WI38 (cell line): ENCODE measurements around the gene KLHDC1.
"Not testable (repeated sequence)": the region's sequence is repeated elsewhere in the genome, so short reads cannot be mapped to it uniquely, and the experiment has no call there.

ENCODE experiments used
- H3K4me3 ChIP-seq: 2 replicates; pipeline ENCODE4 v1.5.1; 2011; ENCODE audit warnings: low read depth, mild to moderate bottlenecking, control low read depth, low read length
- CTCF ChIP-seq: IDR thresholded peaks from 2 replicates; pipeline ENCODE4 v1.5.1; 2012; ENCODE audit warnings: low read depth, mild to moderate bottlenecking, control low read depth, low read length

The KLHDC1 gene

GRCh38 chr14:49767571-49768300, 74.8 kb downstream of the KLHDC1 start, which contains the start of gene KLHDC2:
Gene KLHDC2, plus strand, starts transcription at chr14:49768153. Its CDS starts 316 bp downstream, at chr14:49768469.
- peak within 1 kb of the TSS; percentile 92 for H3K4me3 ChIP-seq
- TF ChIP-seq CTCF = no peak

GRCh38 chr14:49768301-49769121, 75.6 kb downstream of the KLHDC1 start:
- no peak for TF ChIP-seq CTCF

GRCh38 chr14:49769171-49769570, 76.3 kb downstream of the KLHDC1 start:
- TF ChIP-seq CTCF = no peak
- H3K4me3 ChIP-seq = peak overlapping the region; percentile 92

More at GRCh38 chr14:49768301-49769121, 75.6 kb downstream of the KLHDC1 start:
- peak overlapping the region; percentile 92 for H3K4me3 ChIP-seq

GRCh38 chr14:49769581-49770211, 76.8 kb downstream of the KLHDC1 start:
- peak overlapping the region; percentile 92 for H3K4me3 ChIP-seq

GRCh38 chr14:49770212-49770817, 77.4 kb downstream of the KLHDC1 start:
- no peak overlapping the region for H3K4me3 ChIP-seq
- TF ChIP-seq CTCF = no peak

More at GRCh38 chr14:49769581-49770211, 76.8 kb downstream of the KLHDC1 start:
- TF ChIP-seq CTCF = no peak

GRCh38 chr14:49771691-49772090, 78.8 kb downstream of the KLHDC1 start:
- not testable (repeated sequence) for H3K4me3 ChIP-seq

GRCh38 chr14:49774106-49774505, 81.2 kb downstream of the KLHDC1 start:
- no peak for TF ChIP-seq CTCF
- no peak overlapping the region for H3K4me3 ChIP-seq
